H9 (cell line): ENCODE measurements around the gene STARD3NL. TPM values are rescaled to one million over a fixed set of nuclear protein-coding genes. Genes with fewer than 3 reads are reported as not detected.

Experiments
- DNase-seq: peaks from one replicate; pipeline ENCODE4 v3.0.0-alpha.2; 2017
- H2AFZ ChIP-seq: one replicate; pipeline ENCODE4 v1.6.1; 2013; ENCODE audit warnings: mild to moderate bottlenecking, low read length, control low read depth, moderate library complexity
- H2AK5ac ChIP-seq: 2 replicates; pipeline ENCODE4 v1.6.1; 2013; ENCODE audit warnings: low read length, control low read depth, mixed read lengths; ENCODE audit not compliant: insufficient read length
- H2BK120ac ChIP-seq: one replicate; pipeline ENCODE4 v1.6.1; 2013; ENCODE audit warnings: low read depth, mild to moderate bottlenecking, low read length, control low read depth, inconsistent platforms; ENCODE audit not compliant: poor library complexity, severe bottlenecking
- H2BK12ac ChIP-seq: 2 replicates; pipeline ENCODE4 v1.6.1; 2013; ENCODE audit warnings: low read length, control low read depth, mixed read lengths, low read depth; ENCODE audit not compliant: insufficient read length
- H2BK15ac ChIP-seq: 2 replicates; pipeline ENCODE4 v1.6.1; 2013; ENCODE audit warnings: low read depth, low read length, control low read depth
- H2BK20ac ChIP-seq: one replicate; pipeline ENCODE4 v1.6.1; 2013; ENCODE audit warnings: low read depth, mild to moderate bottlenecking, low read length, control low read depth, inconsistent platforms; ENCODE audit not compliant: poor library complexity, severe bottlenecking
- H2BK5ac ChIP-seq: 2 replicates; pipeline ENCODE4 v1.6.1; 2013; ENCODE audit warnings: low read length, control low read depth, mixed read lengths; ENCODE audit not compliant: insufficient read length
- H3K14ac ChIP-seq: 2 replicates; pipeline ENCODE4 v1.6.1; 2013; ENCODE audit warnings: low read length, control low read depth; ENCODE audit not compliant: insufficient read depth
- H3K18ac ChIP-seq: 2 replicates; pipeline ENCODE4 v1.6.1; 2013; ENCODE audit warnings: low read depth, mild to moderate bottlenecking, mixed read lengths, low read length, control low read depth; ENCODE audit not compliant: insufficient read length
- H3K23ac ChIP-seq: 2 replicates; pipeline ENCODE4 v1.6.1; 2013; ENCODE audit warnings: low read length, control low read depth, mixed read lengths, low read depth; ENCODE audit not compliant: insufficient read length
- H3K23me2 ChIP-seq: 2 replicates; pipeline ENCODE4 v1.6.1; 2013; ENCODE audit warnings: low read depth, mild to moderate bottlenecking, mixed read lengths, low read length, control low read depth; ENCODE audit not compliant: insufficient read length, poor library complexity, severe bottlenecking
- H3K27ac ChIP-seq: 2 replicates; pipeline ENCODE4 v1.5.1; 2013; ENCODE audit warnings: low read length, control low read depth, mixed read lengths, low read depth; ENCODE audit not compliant: insufficient read length
- H3K27me3 ChIP-seq: 2 replicates; pipeline ENCODE4 v1.6.1; 2013; ENCODE audit warnings: low read length, control low read depth, inconsistent platforms; ENCODE audit not compliant: insufficient read depth
- H3K4ac ChIP-seq: 2 replicates; pipeline ENCODE4 v1.6.1; 2013; ENCODE audit warnings: low read depth, mild to moderate bottlenecking, control low read depth, inconsistent platforms, low read length, moderate library complexity
- H3K4me1 ChIP-seq: 2 replicates; pipeline ENCODE4 v1.6.1; 2013; ENCODE audit warnings: low read length, control low read depth, inconsistent platforms; ENCODE audit not compliant: insufficient read depth
- H3K4me2 ChIP-seq: 2 replicates; pipeline ENCODE4 v1.6.1; 2013; ENCODE audit warnings: low read length, control low read depth, mixed read lengths; ENCODE audit not compliant: insufficient read length, insufficient read depth
- H3K56ac ChIP-seq: 2 replicates; pipeline ENCODE4 v1.6.1; 2013; ENCODE audit warnings: low read depth, mild to moderate bottlenecking, mixed read lengths, low read length, control low read depth; ENCODE audit not compliant: insufficient read length
- H3K79me1 ChIP-seq: 2 replicates; pipeline ENCODE4 v1.6.1; 2013; ENCODE audit warnings: low read depth, mild to moderate bottlenecking, moderate library complexity, low read length, control low read depth, inconsistent platforms; ENCODE audit not compliant: insufficient read depth, poor library complexity, severe bottlenecking
- H3K79me2 ChIP-seq: 2 replicates; pipeline ENCODE4 v1.6.1; 2013; ENCODE audit warnings: low read length, control low read depth, inconsistent platforms; ENCODE audit not compliant: insufficient read depth
- H3K9ac ChIP-seq: 2 replicates; pipeline ENCODE4 v1.6.1; 2013; ENCODE audit warnings: low read length, control low read depth, mixed read lengths; ENCODE audit not compliant: insufficient read length; ENCODE audit errors: extremely low read depth
- H3K9me3 ChIP-seq: one replicate; pipeline ENCODE4 v1.6.1; 2013; ENCODE audit warnings: low read depth, low read length, inconsistent platforms; ENCODE audit not compliant: control insufficient read depth
- H3T11ph ChIP-seq: one replicate; pipeline ENCODE4 v1.6.1; 2013; ENCODE audit warnings: mild to moderate bottlenecking, low read length, control low read depth, inconsistent platforms
- H4K20me1 ChIP-seq: one replicate; pipeline ENCODE4 v1.6.1; 2013; ENCODE audit not compliant: control insufficient read depth, insufficient read length, insufficient read depth
- H4K5ac ChIP-seq: 2 replicates; pipeline ENCODE4 v1.6.1; 2013; ENCODE audit warnings: low read depth, mild to moderate bottlenecking, mixed read lengths, low read length, control low read depth; ENCODE audit not compliant: insufficient read length
- H4K8ac ChIP-seq: replicated peaks from 2 replicates; pipeline ENCODE4 v1.6.1; 2013; ENCODE audit warnings: low read length, control low read depth, mixed read lengths, low read depth; ENCODE audit not compliant: insufficient read length
- H4K91ac ChIP-seq: 2 replicates; pipeline ENCODE4 v1.6.1; 2013; ENCODE audit warnings: low read depth, mild to moderate bottlenecking, moderate library complexity, mixed read lengths, low read length, control low read depth; ENCODE audit not compliant: insufficient read length
- H3K27ac Mint-ChIP-seq, 3 experiments: 2 replicates in 2 of 3; 3 replicates in 1 of 3; pipeline ENCODE4 v1.8.0; 2020 to 2021; ENCODE audit warnings: mixed read lengths in 3 of 3, mild to moderate bottlenecking in 1 of 3, moderate library complexity in 1 of 3
- H3K27me3 Mint-ChIP-seq: 2 replicates; pipeline ENCODE4 v1.8.0; 2021; ENCODE audit warnings: low read depth, mild to moderate bottlenecking, moderate library complexity, mixed read lengths
- H3K36me3 Mint-ChIP-seq, 3 experiments: 2 replicates in 2 of 3; 3 replicates in 1 of 3; pipeline ENCODE4 v1.8.0; 2020 to 2021; ENCODE audit warnings: low read depth in 3 of 3, mixed read lengths in 3 of 3; ENCODE audit not compliant: insufficient read depth in 1 of 3
- H3K4me1 Mint-ChIP-seq, 2 experiments: 2 replicates each; pipeline ENCODE4 v1.8.0; 2020; ENCODE audit warnings: mixed read lengths in 2 of 2
- H3K4me3 Mint-ChIP-seq, 2 experiments: 2 replicates in 1 of 2; 3 replicates in 1 of 2; pipeline ENCODE4 v1.8.0; 2020 to 2021; ENCODE audit warnings: mild to moderate bottlenecking in 2 of 2, mixed read lengths in 2 of 2, moderate library complexity in 1 of 2
- H3K9me3 Mint-ChIP-seq, 2 experiments: 2 replicates in 1 of 2; 3 replicates in 1 of 2; pipeline ENCODE4 v1.8.0; 2020; ENCODE audit warnings: mild to moderate bottlenecking in 2 of 2, mixed read lengths in 2 of 2, moderate library complexity in 1 of 2
- WGBS: extraction: QIAGEN DNeasy Blood & Tissue Kit; methylation state at CpG from one replicate; pipeline ENCODE4 v1.1.7; 2013; ENCODE audit warnings: missing lambda C conversion rate, low lambda C conversion rate, mixed read lengths; ENCODE audit not compliant: insufficient read length; ENCODE audit errors: extremely low coverage; 5-methylcytosine and 5-hydroxymethylcytosine counted together
- total RNA-seq: library from RNA; stranded (reverse); gene quantifications from 2 replicates; pipeline ENCODE4 v1.2.1, GENCODE V29; 2021
- TF ChIP-seq, protein P1 (sequence below): fragments of 200-600 bp; sonication (generic); conservative IDR thresholded peaks from 3 replicates; pipeline ENCODE4 v1.8.0; 2021; ENCODE audit warnings: antibody characterized with exemption, mild to moderate bottlenecking

STARD3NL gene
- total RNA-seq, 1 experiment from 2014 or later: 36.5 TPM

DNA sequence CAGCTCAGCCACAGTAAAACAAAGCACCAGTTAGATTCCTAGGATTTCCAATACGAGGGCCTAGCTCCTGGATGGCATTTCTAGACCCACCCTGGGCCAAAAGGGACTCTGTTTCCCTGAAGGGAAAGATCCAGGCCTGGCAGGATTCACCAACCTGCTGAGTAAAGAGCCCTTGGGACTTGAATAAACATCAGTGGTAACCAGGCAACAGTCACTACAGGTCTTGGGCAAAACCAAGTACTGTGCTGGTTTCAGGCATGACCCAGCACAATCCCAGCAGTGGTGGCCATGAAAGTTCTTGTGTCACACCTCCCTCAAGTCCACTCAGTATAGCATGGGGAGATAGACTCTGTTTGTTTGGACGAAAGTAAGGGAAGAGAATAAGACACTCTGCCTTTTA, 31.0 kb upstream of the STARD3NL start:
- Histone ChIP-seq H4K8ac (no peak overlapping the region), H3K4me1 (no peaks in the 10 kb centered on the region), H3K56ac (no peak overlapping the region), H3K79me2 (no peaks in the 10 kb centered on the region), H2BK20ac (no peak overlapping the region), H2BK12ac (no peak overlapping the region), H2AFZ (no peak overlapping the region), H2BK5ac (no peak overlapping the region), H2BK15ac (no peak overlapping the region), H3K23me2 (no peaks in the 10 kb centered on the region), H3K14ac (no peak overlapping the region), H4K5ac (no peak overlapping the region), H3K9ac (no peak overlapping the region), H2BK120ac (no peak overlapping the region), H3K4ac (no peak overlapping the region), H2AK5ac (no peak overlapping the region), H4K91ac (no peak overlapping the region), H3K9me3 (no peaks in the 10 kb centered on the region), H3K79me1 (no peaks in the 10 kb centered on the region), H3K23ac (no peak overlapping the region), H3K18ac (no peak overlapping the region), H3K27me3 (no peaks in the 10 kb centered on the region), H4K20me1 (no peaks in the 10 kb centered on the region), H3T11ph (no peak overlapping the region), H3K27ac (no peak overlapping the region), H3K4me2 (no peak overlapping the region)
- TF ChIP-seq, protein P1, sequence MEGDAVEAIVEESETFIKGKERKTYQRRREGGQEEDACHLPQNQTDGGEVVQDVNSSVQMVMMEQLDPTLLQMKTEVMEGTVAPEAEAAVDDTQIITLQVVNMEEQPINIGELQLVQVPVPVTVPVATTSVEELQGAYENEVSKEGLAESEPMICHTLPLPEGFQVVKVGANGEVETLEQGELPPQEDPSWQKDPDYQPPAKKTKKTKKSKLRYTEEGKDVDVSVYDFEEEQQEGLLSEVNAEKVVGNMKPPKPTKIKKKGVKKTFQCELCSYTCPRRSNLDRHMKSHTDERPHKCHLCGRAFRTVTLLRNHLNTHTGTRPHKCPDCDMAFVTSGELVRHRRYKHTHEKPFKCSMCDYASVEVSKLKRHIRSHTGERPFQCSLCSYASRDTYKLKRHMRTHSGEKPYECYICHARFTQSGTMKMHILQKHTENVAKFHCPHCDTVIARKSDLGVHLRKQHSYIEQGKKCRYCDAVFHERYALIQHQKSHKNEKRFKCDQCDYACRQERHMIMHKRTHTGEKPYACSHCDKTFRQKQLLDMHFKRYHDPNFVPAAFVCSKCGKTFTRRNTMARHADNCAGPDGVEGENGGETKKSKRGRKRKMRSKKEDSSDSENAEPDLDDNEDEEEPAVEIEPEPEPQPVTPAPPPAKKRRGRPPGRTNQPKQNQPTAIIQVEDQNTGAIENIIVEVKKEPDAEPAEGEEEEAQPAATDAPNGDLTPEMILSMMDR: no peak
- Mint-ChIP-seq H3K27ac (no peak overlapping the region), H3K4me1 (peaks cover 0 to 4% of the 10 kb centered on the region in 2 experiments; a peak in 2 of 4 replicates), H3K27me3 (no peaks in the 10 kb centered on the region; the same call in 1 of the 2 replicates), H3K36me3 (no peaks in the 10 kb centered on the region), H3K9me3 (no peaks in the 10 kb centered on the region), H3K4me3 (no peak overlapping the region)
- WGBS: no CpG with 5 or more reads among the region's 2 CpGs
- no peak for DNase-seq
